ENCODE measurements around the gene ACTL6B. TPM values are rescaled to one million over a fixed set of nuclear protein-coding genes. Genes with fewer than 3 reads are reported as not detected.

ACTL6B gene
- not detected in 2 replicates for total RNA-seq

- intact Hi-C loops (cut with micrococcal nuclease): loop anchor here (1.0 kb wide), 3 partner anchors 17 to 44 kb away; partner anchors contain the start of genes GNB2 and MOSPD3
Measured at GRCh38 chr7:100655908-100656674, at the start of gene ACTL6B. Gene ACTL6B (minus strand): TSS chr7:100656448. CDS start chr7:100656354, 94 bp downstream.

DNA sequence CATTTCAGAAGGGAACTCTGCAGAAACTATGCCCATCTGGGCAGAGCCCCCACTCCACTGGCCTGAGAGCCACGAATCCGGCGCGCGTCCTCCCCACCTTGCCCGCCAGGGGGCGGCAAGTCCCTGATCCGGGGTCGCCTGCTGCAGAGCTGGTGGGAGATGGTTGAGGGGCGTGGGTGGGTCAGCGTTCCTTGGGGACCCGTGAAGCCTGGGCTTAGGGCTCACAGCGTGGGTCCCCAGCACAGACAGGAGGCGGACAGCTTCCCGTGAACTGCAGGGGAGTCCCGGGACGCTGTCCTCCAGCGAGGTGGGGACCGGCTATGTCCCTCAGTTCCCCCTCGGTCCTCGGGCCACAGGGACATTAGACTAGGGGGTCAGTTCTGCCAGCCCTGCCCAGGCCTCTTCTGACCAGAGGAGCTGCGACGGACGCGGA, 49.1 kb upstream of the ACTL6B start:
- intact Hi-C loops (cut with micrococcal nuclease): loop anchor here (1.0 to 10.0 kb wide), 12 partner anchors 11 to 1151 kb away; partner anchors contain the start of genes FAM200A, FBXO24, GIGYF1 and GNB2

- intact Hi-C loops (cut with micrococcal nuclease): loop anchor here (10.0 kb wide), 1 partner anchor 1146 kb away; the partner anchor contains the start of genes FAM200A and ZNF655
Measured at GRCh38 chr7:100701089-100701488, 44.8 kb upstream of the ACTL6B start.

DNA sequence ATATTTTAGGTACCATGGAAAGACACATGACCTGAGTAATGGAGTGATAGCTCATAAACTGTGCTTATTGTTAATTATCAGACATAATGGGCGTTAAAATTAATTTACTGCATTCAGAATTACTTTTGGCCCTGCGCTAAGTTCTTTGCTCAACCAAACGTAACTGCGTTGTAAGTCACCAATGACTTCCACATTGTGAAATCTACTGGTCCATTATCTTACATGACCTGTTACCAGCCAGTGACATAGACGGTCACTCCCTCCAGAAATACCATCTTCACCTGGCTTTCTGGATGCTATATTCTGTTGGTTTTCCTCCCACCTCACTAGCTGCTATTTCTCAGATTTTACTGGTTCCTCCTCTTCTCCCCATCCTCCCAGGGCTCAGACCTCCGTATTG, 42.8 kb upstream of the ACTL6B start:
- intact Hi-C loops (cut with micrococcal nuclease): loop anchor here (10.0 kb wide), 1 partner anchor 784 kb away; the partner anchor contains the start of gene TRIM4

GRCh38 chr7:100696123-100696521, 39.9 kb upstream of the ACTL6B start:
- intact Hi-C loops (cut with micrococcal nuclease): loop anchor here (10.0 kb wide), 1 partner anchor 781 kb away; the partner anchor contains the start of gene TRIM4

DNA sequence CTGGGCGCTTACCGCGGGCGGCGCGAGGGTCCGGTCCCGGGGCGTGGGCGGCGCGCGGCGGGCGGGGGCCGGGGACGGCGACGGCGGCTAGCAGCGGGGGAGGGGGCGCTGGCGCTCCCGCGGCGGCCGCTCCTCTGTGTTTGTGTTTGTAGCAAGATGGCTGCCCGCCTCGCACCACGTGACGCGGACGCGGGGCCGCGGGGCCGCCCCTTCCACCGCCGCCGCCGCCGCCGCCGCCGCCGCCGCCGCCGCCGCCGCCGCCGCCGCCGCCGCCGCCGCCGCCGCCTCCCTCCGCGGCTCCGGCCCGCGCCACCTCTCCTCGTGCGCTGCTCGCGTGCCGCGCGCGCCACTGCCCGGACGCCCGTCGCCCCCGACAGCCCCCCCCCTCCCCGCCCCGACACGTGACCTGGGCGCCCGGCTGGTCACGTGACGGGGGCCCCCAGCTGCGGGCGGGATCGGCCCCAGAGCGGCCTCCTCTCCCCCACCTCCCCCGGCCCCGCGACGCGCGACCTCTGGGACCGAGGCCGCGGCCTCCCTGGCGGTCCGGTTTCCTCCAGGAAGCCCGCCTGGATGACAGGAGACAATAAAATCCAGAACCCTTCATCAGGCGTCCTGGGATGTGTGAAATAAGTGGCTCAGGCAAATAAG, 38.0 kb upstream of the ACTL6B start, which contains the start of gene GIGYF1:
Gene GIGYF1, minus strand, starts transcription at position 153 of the 648 bp plus-strand sequence. CDS start 6,012 bp downstream, outside the sequence.
- intact Hi-C loops (cut with micrococcal nuclease): loop anchor here (1.0 to 10.0 kb wide), 2 partner anchors 11 to 779 kb away; partner anchors contain the start of gene TRIM4

DNA sequence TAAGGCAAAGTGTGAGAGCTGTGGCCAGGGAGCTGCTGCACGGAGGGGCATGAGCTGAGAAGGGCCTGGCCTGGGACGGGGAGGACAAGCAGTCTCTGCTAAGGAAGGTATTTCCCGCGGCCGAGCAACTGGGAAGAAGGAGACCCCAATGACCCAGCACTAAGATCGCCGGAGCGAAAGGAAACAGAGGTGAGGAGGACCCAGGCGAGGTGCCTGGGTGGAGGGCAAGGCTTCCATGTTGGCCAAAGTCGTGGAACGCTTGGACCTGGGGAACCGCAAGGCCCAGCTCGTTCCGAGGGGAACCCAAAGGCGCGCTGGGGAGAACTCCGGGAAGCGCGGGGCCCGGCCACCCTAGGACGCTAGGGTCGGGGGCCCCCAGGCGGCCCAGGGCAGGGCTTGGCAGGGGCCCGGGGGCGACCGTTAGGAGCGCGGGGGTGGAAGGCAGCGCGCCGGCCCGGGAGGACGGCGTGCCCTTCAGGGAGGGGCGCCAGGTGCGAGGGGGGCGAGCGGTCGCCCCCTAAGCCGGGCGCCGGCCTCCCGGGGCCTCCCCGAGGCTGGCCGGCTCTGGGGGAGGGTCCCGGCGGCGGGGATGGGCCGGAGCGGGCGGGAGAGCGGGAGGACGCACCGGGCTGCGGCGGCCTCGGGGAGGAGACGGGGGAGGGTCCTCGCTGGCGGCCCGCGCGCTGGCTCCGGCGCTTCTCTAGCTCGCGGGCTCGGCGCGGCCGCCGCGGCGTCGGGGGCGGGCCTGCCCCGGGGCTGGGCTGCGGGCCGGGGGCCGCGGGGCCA, 37.3 kb upstream of the ACTL6B start:
- intact Hi-C loops (cut with micrococcal nuclease): loop anchor here (1.0 to 10.0 kb wide), 4 partner anchors 12 to 779 kb away; partner anchors contain the start of gene TRIM4

- intact Hi-C loops (cut with micrococcal nuclease): loop anchor here (10.0 kb wide), 1 partner anchor 778 kb away; the partner anchor contains the start of gene TRIM4
Measured at GRCh38 chr7:100692578-100692961, 36.3 kb upstream of the ACTL6B start.

- intact Hi-C loops (cut with micrococcal nuclease): loop anchor here (1.0 to 10.0 kb wide), 7 partner anchors 19 to 777 kb away; partner anchors contain the start of genes FBXO24, GNB2, LRCH4 and TRIM4
Measured at GRCh38 chr7:100691676-100692577, 35.7 kb upstream of the ACTL6B start.

DNA sequence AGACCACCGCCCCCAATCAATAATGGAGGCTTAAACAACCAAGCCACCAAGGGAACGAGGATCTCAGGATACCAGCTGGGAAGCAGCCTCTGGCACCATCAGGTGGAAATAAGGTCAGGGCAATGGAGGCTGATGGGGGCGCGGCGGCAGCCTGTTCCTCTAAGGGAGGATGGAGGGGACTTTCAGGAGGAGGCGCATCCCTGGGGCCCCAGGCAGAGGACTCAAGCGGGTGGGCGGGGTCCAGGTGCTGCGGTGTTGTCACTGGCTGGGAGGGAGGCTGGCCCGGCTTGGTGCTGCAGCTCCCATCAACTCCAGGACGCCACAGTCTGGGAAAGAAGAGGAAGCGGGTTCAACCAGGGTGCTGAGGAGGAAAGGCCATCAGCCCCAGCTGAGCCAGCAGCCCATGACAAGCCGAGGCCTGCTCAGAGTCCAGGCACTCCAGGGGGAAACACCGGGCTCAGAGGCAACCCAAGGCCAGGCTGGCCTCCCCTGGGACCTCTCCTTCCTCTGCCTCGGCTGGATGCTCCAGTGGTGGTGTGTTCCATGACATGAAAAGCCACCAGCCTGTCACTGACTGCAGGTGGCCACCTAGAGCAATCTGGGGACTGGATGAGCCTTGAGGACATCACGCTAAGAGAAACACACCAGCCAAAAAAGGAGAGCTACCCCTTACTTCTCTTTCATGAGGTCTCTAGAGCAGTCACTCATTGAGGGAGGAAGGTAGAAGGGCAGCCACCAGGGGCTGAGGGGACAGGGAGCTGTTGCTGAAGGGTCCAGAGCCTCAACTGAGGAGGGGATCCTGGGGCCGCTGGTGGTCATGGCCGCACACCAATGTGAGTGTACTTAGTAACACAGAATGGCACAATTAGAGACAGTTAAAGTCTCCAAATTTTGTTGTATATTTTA, 33.2 kb upstream of the ACTL6B start:
- intact Hi-C loops (cut with micrococcal nuclease): loop anchor here (2.0 to 10.0 kb wide), 2 partner anchors 221 to 775 kb away; partner anchors contain the start of gene TRIM4

DNA sequence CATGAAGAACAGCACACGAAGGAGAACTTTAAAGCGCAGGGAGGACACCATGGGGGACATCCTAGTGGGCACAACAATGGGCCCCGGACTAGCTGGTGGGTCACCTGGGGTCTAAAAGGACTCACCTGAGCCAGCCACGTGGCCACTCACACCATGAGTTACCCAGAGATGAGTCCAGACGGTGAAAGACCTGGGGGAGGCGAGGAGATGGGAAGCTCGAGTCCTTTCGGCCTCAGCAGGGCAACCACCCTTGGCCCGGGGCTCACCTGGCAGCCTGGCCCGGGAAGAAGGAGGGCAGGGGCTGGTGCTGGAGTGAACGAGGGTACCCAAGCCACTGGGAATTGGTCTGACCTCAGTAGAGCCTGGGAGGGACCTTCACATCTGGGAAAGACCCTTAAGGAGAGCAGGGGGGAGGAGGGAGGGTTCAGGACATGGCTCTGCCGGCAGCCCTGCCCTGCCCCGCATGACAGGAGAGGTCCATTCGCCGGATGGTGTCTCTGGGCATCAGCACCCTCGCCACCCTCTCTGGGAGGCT, 32.1 kb upstream of the ACTL6B start:
- intact Hi-C loops (cut with micrococcal nuclease): no loop called here

- intact Hi-C loops (cut with micrococcal nuclease): no loop called here
Measured at GRCh38 chr7:100687751-100688300, 31.6 kb upstream of the ACTL6B start.

DNA sequence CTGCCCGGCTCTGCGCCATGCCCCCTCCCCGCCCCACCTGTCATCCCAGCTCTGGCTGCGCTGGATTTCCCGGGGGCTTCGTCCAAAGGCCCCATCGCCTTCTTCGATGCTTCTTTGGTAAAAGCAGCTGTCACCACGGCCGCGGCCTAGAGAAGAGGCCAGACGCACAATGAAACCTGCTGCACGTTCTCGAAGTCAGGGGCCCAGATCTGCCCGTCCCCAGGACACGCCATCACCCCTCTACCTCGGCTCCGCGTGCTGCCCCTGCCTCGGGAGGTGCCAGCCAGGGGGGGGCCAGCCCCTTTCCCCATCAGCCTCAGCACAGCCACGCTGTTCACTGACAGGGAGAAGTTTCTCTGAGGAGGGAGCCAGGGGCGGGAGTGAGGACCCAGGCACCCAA, 31.0 kb upstream of the ACTL6B start:
- intact Hi-C loops (cut with micrococcal nuclease): no loop called here

DNA sequence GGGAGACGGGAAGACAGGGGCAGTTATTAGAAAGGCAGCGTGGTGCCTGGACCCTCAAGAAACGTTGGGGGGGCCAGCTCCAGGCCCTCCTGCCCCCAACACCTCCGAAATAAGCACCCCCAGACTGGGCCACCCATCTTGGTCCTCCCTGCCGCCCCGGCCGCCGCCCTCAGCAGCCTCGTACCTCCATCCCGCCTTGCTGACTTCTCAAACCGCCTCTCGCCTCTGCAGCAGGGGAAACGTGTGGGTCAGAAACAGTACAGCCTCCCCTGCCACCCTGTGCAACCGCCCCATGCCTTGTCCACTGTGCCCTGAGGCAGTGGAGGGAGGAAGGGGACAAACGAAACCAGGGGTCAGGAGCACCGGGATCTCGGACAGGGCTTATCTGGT, 30.6 kb upstream of the ACTL6B start:
- intact Hi-C loops (cut with micrococcal nuclease): no loop called here

- intact Hi-C loops (cut with micrococcal nuclease): no loop called here
Measured at GRCh38 chr7:100686201-100686821, 30.1 kb upstream of the ACTL6B start.

DNA sequence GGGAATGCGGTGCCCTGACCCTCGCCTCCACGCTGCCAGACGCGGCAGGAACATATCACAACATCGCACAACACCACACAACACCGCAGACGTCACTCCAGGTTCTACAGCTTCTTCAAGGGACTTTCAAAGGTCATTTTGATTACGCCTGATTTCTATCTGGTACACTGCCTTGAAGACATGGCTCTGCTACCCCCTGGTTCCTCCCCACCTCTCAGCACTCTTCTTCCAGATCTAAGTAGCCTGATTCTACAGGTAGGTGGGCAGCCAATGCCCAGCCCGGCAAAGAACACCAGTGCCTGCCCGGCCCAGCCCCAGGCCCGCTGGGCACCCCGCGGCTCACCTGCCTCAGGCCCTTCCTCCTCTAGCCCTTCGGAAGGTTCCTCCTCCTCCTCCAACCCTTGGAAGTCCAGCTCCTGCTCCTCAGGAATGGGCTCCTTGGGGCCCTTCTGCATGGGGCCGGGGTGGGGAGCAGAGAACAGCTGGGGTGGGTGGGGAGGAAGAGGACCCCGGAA, 29.4 kb upstream of the ACTL6B start:
- intact Hi-C loops (cut with micrococcal nuclease): no loop called here

DNA sequence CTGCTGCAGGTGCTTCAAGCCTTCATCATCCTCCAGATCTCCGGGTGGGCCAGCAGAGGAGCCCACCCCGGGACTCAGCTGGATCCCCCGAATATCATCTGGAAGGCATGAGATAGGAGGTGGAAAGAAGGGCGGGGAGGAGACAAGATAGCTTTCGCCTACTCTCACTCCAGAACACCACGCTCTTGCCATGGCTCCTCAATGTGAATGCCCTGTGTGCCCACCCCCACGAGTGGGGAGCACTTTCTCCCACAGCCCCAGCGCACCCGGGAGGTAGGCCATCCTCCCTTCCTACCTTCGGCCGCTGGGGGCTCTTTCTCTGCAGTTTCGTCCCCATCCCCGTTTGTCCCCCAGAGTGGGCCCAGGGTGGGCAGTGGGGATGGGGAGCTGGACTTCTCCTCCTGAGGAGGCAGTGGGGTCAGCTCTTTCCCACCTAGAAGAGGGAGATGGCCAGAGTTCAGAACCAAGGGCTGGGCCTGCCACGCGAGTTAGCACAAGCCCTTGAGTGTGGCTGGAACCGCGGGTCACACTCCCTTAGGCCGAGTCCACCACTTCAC, 28.9 kb upstream of the ACTL6B start:
- intact Hi-C loops (cut with micrococcal nuclease): no loop called here
